GM10248 (cell line): ENCODE measurements around the gene NMRK1.

ENCODE experiments used
- CTCF ChIA-PET: fragments of 300-600 bp; sonication (Branson Sonifier 250); formaldehyde crosslinking; extraction: SDS; loops from one replicate; lab custom pipeline; 2021; ENCODE audit warnings: antibody characterized with exemption; lab: Yijun Ruan, JAX
- POLR2A ChIA-PET: fragments of 350-650 bp; sonication (Branson Sonifier 250); formaldehyde crosslinking; extraction: SDS; loops from one replicate; lab custom pipeline; 2020; ENCODE audit warnings: antibody characterized with exemption; lab: Yijun Ruan, JAX
- DNase-seq: peaks from one replicate; pipeline ENCODE4 v3.0.0; 2012; ENCODE audit errors: extremely low spot score
- CTCF ChIP-seq: IDR thresholded peaks from 2 replicates; pipeline ENCODE4 v1.5.1; 2012; ENCODE audit warnings: mild to moderate bottlenecking, low read depth; ENCODE audit errors: extremely low read depth, missing control alignments, control extremely low read depth

The NMRK1 gene

DNA sequence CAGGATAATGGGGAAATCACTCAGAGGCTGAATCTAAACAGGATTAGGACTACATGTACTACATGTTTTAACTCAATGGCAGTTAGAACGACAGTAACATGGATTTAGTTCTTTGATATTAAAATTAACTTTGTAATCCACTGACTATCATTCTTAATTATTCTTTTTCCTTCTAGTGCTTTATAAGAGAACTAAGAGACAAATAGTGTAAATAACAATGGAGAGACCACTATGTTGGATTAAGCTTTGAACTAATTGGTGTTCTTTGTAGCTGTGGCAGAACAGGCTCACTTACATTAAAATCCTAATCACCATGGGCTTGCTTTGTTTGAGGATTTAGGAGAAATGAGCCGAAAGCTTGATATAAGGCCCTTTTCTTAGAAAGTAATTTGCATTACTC is 18.8 kb downstream of the NMRK1 start:
- no peak for DNase-seq
- ChIA-PET CTCF (interaction anchor here (2.0 kb wide), 1 partner anchor 293 kb away, joined by 5 read pairs; no protein-coding TSS in a partner anchor), POLR2A (no interaction called here)
- TF ChIP-seq CTCF = no peak

DNA sequence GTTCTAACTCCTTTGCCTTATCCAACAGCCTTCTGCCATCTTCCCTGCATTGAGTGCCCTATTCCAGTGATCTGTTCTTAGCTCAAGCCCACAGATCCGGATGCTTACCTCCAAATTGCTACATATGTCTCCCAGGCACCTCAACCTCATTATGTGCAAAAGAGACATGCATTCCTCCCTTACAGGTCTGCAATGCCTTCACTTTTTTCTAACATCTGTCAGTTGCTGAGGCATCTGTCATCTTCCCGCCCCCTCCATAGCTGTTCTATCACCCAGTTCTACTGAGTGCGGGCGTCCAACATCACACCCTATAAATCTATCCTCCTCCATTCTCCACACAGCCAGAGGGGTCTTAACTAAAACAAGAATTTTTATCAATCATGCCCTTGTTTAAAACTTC is 20.1 kb downstream of the NMRK1 start:
- CTCF ChIA-PET = interaction anchor here (0.9 to 5.3 kb wide), 6 partner anchors 12 to 294 kb away, joined by 3 to 35 read pairs (median 4); no protein-coding TSS in a partner anchor
- POLR2A ChIA-PET = no interaction called here
- no peak for TF ChIP-seq CTCF
- no peak for DNase-seq

DNA sequence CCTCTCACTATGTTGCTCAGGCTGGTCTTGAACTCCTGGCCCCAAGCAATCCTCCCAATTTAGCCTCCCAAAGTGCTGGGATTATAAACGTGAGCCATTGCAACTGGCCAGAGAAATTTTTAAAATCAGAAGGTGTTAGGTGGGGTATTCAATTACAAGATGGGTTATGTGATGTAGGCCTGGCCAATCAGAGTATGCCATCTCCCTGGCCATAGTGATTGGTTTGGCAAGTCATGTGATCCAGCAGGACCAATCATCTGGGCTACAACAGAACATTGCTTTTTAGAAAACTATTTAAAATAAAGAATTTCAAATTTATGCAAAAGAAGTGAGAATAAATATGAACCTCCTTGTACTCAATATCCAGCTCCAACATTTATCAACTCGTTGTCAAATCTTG is 22.4 kb downstream of the NMRK1 start:
- ChIA-PET CTCF (interaction anchor here (1.3 to 5.3 kb wide), 3 partner anchors 26 to 292 kb away, joined by 3 to 35 read pairs (median 3); no protein-coding TSS in a partner anchor), POLR2A (no interaction called here)
- DNase-seq = no peak
- TF ChIP-seq CTCF = no peak

DNA sequence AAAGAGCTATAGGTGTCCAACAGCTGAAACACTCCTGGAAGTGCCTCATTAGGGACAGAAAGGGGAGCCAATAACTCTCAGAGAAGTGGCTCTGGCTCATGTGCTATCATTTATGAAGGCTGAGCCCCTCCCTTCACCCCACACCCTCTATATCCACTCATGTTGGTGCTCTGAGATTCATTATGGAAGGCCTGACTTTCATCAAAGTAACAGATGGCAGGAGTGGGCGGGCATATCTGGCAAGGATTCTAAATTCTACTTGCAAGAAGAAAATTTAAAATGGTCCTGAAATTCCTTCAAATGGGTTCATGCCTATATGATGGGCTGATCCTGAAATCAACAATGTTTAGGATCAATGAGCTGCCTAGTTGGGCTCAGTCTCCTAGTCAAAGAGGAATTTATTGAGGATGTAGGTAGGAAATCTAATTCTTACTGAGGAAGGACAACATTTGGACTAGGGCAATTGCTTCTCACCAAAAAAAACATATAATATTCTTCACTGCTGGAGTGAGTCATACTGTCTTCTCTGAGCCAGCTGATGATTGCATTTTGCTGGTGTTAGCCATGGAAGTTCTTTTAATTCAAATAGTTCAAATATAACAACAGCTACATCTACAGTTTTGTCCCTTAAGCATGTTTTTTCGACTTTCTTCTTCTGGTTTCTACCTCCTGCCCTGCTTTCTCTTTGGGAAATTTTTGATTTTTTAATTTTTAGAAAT is 23.5 kb downstream of the NMRK1 start:
- TF ChIP-seq CTCF = no peak
- DNase-seq = no peak
- POLR2A ChIA-PET = no interaction called here
- CTCF ChIA-PET = interaction anchor here (0.8 to 5.3 kb wide), 8 partner anchors 9 to 335 kb away, joined by 3 to 35 read pairs (median 3); no protein-coding TSS in a partner anchor

- no peak for TF ChIP-seq CTCF
- ChIA-PET CTCF (interaction anchor here (0.8 to 5.3 kb wide), 7 partner anchors 10 to 334 kb away, joined by 3 to 35 read pairs (median 3); no protein-coding TSS in a partner anchor), POLR2A (no interaction called here)
- DNase-seq = no peak
Measured at GRCh38 chr9:75063556-75064305, 24.2 kb downstream of the NMRK1 start.

DNA sequence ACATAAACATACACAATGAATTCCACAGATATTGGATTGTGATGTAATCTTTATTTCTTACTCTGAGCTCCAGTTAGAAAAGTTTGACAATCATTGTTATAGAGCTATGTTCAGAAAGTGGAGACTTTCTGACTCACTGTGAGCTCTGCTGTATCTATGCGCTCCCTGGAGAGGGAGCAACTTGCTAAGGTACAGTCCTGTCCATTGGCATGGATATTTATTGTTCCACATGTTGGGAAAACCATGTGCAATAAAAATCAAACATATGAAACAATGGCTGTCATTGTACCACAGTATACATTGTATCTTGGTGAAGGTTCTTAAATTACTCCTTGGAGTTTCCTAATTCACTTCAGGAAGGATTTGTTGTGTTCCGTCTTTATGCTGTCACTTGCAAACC is 26.8 kb downstream of the NMRK1 start:
- CTCF ChIA-PET = interaction anchor here (0.7 to 1.1 kb wide), 2 partner anchors 33 to 287 kb away, joined by 3 read pairs; no protein-coding TSS in a partner anchor
- TF ChIP-seq CTCF = no peak
- POLR2A ChIA-PET = no interaction called here
- DNase-seq = no peak
